IMR-90 (cell line): ENCODE results near the gene NBPF14. TPM values are rescaled to one million over a fixed set of nuclear protein-coding genes. Genes with fewer than 3 reads are reported as not detected.
"Not testable (repeated sequence)": the region's sequence is repeated elsewhere in the genome, so short reads cannot be mapped to it uniquely, and the experiment has no call there.

ENCODE experiments used
- ATAC-seq: fragments of 200-7000 bp; cut with Tn5 transposase; 2 replicates; pipeline ENCODE4 v1.9.1; 2020; ENCODE audit warnings: low read depth, mild to moderate bottlenecking, moderate library complexity
- BruUV-seq: library from RNA; stranded (reverse); fragments of 400-500 nt; replicated peaks from 2 replicates; lab custom pipeline; 2021; lab: Mats Ljungman, UMichigan
- CTCF ChIA-PET: fragments of 300-600 bp; formaldehyde crosslinking; extraction: SDS; loops from one replicate; lab custom pipeline; 2021; ENCODE audit warnings: antibody characterized with exemption; lab: Yijun Ruan, JAX
- POLR2A ChIA-PET: fragments of 300-600 bp; sonication (Branson Sonifier 250); formaldehyde crosslinking; loops from one replicate; lab custom pipeline; 2022; ENCODE audit warnings: antibody characterized with exemption; ENCODE audit not compliant: unreplicated experiment; lab: Charles Lee
- DNase-seq: peaks from one replicate; pipeline ENCODE4 v3.0.0; 2013
- H2AFZ ChIP-seq: replicated peaks from 2 replicates; pipeline ENCODE3; 2013; ENCODE audit warnings: low read length, mild to moderate bottlenecking; ENCODE audit not compliant: poor library complexity
- H2AK5ac ChIP-seq: 2 replicates; pipeline ENCODE4 v1.6.1; 2013; ENCODE audit warnings: low read depth, low read length, inconsistent platforms
- H2AK9ac ChIP-seq: replicated peaks from 2 replicates; pipeline ENCODE3; 2013; ENCODE audit warnings: mild to moderate bottlenecking, low read depth, low read length, moderate library complexity; ENCODE audit not compliant: poor library complexity
- H2BK120ac ChIP-seq: 2 replicates; pipeline ENCODE4 v1.6.1; 2013; ENCODE audit warnings: low read depth, low read length, inconsistent platforms
- H2BK15ac ChIP-seq: 3 replicates; pipeline ENCODE4 v1.6.1; 2013; ENCODE audit warnings: low read depth, low read length, inconsistent platforms
- H2BK20ac ChIP-seq: 2 replicates; pipeline ENCODE4 v1.6.1; 2013; ENCODE audit warnings: low read depth, mild to moderate bottlenecking, inconsistent platforms, low read length, moderate library complexity
- H2BK5ac ChIP-seq: 2 replicates; pipeline ENCODE4 v1.6.1; 2013; ENCODE audit warnings: mild to moderate bottlenecking, low read depth, low read length, inconsistent platforms; ENCODE audit not compliant: poor library complexity, severe bottlenecking
- H3K14ac ChIP-seq: replicated peaks from 2 replicates; pipeline ENCODE4 v1.6.1; 2013; ENCODE audit warnings: low read depth, low read length, inconsistent platforms
- H3K18ac ChIP-seq: 2 replicates; pipeline ENCODE4 v1.6.1; 2013; ENCODE audit warnings: low read depth, low read length, control low read depth
- H3K23ac ChIP-seq: 2 replicates; pipeline ENCODE4 v1.6.1; 2013; ENCODE audit warnings: low read depth, low read length, inconsistent platforms
- H3K27ac ChIP-seq: 2 replicates; pipeline ENCODE4 v1.5.1; 2013; ENCODE audit warnings: mild to moderate bottlenecking, control low read depth, low read length; ENCODE audit not compliant: insufficient read depth
- H3K27me3 ChIP-seq: 2 replicates; pipeline ENCODE4 v1.6.1; 2013; ENCODE audit warnings: low read length; ENCODE audit not compliant: control insufficient read depth, insufficient read depth
- H3K36me3 ChIP-seq: 2 replicates; pipeline ENCODE4 v1.6.1; 2013; ENCODE audit warnings: low read length, mixed read lengths; ENCODE audit not compliant: control insufficient read depth, insufficient read depth
- H3K4ac ChIP-seq: 2 replicates; pipeline ENCODE4 v1.6.1; 2013; ENCODE audit warnings: low read depth, low read length, inconsistent platforms
- H3K4me1 ChIP-seq: 2 replicates; pipeline ENCODE4 v1.6.1; 2013; ENCODE audit warnings: low read length, mixed read lengths; ENCODE audit not compliant: control insufficient read depth, insufficient read depth
- H3K4me2 ChIP-seq: 2 replicates; pipeline ENCODE4 v1.6.1; 2013; ENCODE audit warnings: low read depth, mild to moderate bottlenecking, control low read depth, low read length, moderate library complexity
- H3K4me3 ChIP-seq: 2 replicates; pipeline ENCODE4 v1.5.1; 2013; ENCODE audit warnings: low read depth, mild to moderate bottlenecking, control low read depth, low read length, moderate library complexity; ENCODE audit not compliant: insufficient read depth
- H3K56ac ChIP-seq: 2 replicates; pipeline ENCODE4 v1.6.1; 2013; ENCODE audit warnings: low read length, inconsistent platforms; ENCODE audit not compliant: insufficient read depth; ENCODE audit errors: extremely low read depth
- H3K79me1 ChIP-seq, 2 experiments: 2 replicates each; pipeline ENCODE4 v1.6.1; 2013; ENCODE audit warnings: low read length in 2 of 2, inconsistent platforms in 1 of 2, low read depth in 1 of 2
- H3K9ac ChIP-seq: 2 replicates; pipeline ENCODE4 v1.6.1; 2013; ENCODE audit warnings: low read depth, low read length, control low read depth
- H3K9me1 ChIP-seq: 2 replicates; pipeline ENCODE4 v1.6.1; 2013; ENCODE audit warnings: low read length, inconsistent platforms; ENCODE audit not compliant: insufficient read depth
- H3K9me3 ChIP-seq: 2 replicates; pipeline ENCODE4 v1.6.1; 2013; ENCODE audit warnings: low read length; ENCODE audit not compliant: control insufficient read depth, insufficient read depth
- H4K20me1 ChIP-seq: 2 replicates; pipeline ENCODE4 v1.6.1; 2013; ENCODE audit warnings: low read length, inconsistent platforms; ENCODE audit not compliant: insufficient read depth
- H4K5ac ChIP-seq: 2 replicates; pipeline ENCODE4 v1.6.1; 2013; ENCODE audit warnings: mild to moderate bottlenecking, low read depth, low read length, control low read depth
- H4K8ac ChIP-seq, 2 experiments: 2 replicates each; pipeline ENCODE4 v1.6.1; 2013; ENCODE audit warnings: low read depth in 2 of 2, low read length in 2 of 2, control low read depth in 1 of 2, inconsistent platforms in 1 of 2
- H4K91ac ChIP-seq: 2 replicates; pipeline ENCODE4 v1.6.1; 2013; ENCODE audit warnings: low read depth, low read length, inconsistent platforms; ENCODE audit not compliant: insufficient read depth
- WGBS, 2 experiments: methylation state at CpG; one replicate each; pipeline versions ENCODE4 v1.1.5 to v1.1.7; 2013; ENCODE audit warnings: missing lambda C conversion rate in 2 of 2; ENCODE audit not compliant: insufficient read length in 1 of 2; ENCODE audit errors: extremely low coverage in 2 of 2; 5-methylcytosine and 5-hydroxymethylcytosine counted together
- dilution Hi-C: fragments of 300-500 bp; cut with HindIII; formaldehyde crosslinking; loops from one replicate; pipeline ENCODE4 v1.14.3; 2018; ENCODE audit warnings: low sequenced_read_pairs; ENCODE audit not compliant: unreplicated experiment
- in situ Hi-C: fragments of 300-500 bp; cut with MboI; formaldehyde crosslinking; loops from 3 replicates; pipeline ENCODE4 v1.14.3; 2019; ENCODE audit warnings: low sequenced_read_pairs, inconsistent platforms, mixed read lengths
- intact Hi-C: fragments of 100-400 bp; cut with micrococcal nuclease; formaldehyde crosslinking; loops from 2 replicates; pipeline ENCODE4 v1.10.0; 2022
- polyA plus RNA-seq, 3 experiments: library from polyadenylated mRNA; depleted of rRNA; stranded (reverse); fragments of >200 nt; gene quantifications; 2 replicates each; pipeline ENCODE4 v1.2.3, GENCODE V29; 2012; ENCODE audit warnings: low replicate concordance in 1 of 3
- total RNA-seq: library from RNA; depleted of rRNA; stranded (reverse); fragments of >200 nt; gene quantifications from 2 replicates; pipeline ENCODE4 v1.2.3, GENCODE V29; 2012

NBPF14 gene
- total and polyA plus RNA-seq, 2 of the 4 experiments (the other 2 are of a cell fraction) = 16.5 to 43.7 TPM

DNA sequence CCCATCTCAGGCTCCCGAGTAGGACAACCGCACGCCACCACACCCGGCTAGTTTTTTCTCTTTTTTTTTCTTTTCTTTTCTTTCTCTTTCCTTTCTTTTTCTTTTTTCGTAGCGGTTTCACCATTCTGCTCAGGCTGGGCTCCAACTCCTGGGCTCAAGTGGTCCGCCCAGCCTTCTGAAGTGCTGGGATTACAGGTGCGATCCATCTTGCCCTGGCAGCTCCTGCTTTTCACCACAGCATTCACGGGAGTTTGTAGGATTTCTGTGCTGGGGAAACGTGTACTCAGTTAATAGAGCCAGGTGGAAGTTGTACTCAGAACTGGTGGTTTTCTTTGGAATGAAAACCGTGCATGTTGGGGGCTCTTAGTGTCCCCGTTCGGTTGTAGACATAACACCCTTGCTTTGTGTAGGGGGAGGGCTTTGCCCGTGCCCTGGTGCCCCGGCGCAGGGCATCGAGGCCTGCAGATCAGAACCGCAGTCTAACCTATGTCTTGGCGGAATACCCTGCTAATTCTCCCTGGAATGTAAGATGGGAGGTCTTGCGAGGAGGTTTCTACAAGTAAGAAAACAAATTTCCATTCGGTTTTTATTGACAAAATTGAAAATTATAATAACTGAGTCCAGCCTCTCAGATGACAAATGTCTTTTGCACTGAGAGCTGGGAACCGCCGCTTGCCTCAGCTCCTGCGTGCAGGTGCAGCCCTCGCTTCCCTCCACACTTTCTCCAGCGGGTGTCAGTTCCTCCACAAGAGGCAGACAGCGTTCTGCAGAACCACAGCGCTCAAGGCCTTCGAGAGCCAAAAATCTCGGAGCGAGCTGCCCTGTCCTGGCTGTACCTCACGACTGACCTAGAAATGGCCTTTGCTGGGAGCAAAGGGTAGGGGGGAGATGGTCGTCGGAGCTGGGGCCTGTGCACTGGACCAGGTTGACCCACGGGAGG lies 72.3 kb downstream of the NBPF14 start:
- DNase-seq, in situ Hi-C loops, H4K91ac ChIP-seq, H2BK15ac ChIP-seq, H2AFZ ChIP-seq, POLR2A ChIA-PET, H3K9me3 ChIP-seq, H2BK5ac ChIP-seq, CTCF ChIA-PET, H3K4me1 ChIP-seq, H3K23ac ChIP-seq, H3K27ac ChIP-seq, H3K14ac ChIP-seq, H4K20me1 ChIP-seq, H2BK120ac ChIP-seq, H3K27me3 ChIP-seq, H2BK20ac ChIP-seq, BruUV-seq, intact Hi-C loops, H3K36me3 ChIP-seq, ATAC-seq, H2AK5ac ChIP-seq, H4K5ac ChIP-seq, H3K4me2 ChIP-seq, H3K79me1 ChIP-seq, H3K9me1 ChIP-seq, H3K4ac ChIP-seq, H3K18ac ChIP-seq, H3K9ac ChIP-seq, H4K8ac ChIP-seq, H2AK9ac ChIP-seq, dilution Hi-C loops, H3K56ac ChIP-seq: not testable (repeated sequence)
- H3K4me3 ChIP-seq = peak overlapping the region; percentile 10; the same call in 1 of the 2 replicates
- WGBS, 2 experiments = no CpG with 5 or more reads among the region's 35 CpGs
